ENCODE results near the gene GZF1.

DNA sequence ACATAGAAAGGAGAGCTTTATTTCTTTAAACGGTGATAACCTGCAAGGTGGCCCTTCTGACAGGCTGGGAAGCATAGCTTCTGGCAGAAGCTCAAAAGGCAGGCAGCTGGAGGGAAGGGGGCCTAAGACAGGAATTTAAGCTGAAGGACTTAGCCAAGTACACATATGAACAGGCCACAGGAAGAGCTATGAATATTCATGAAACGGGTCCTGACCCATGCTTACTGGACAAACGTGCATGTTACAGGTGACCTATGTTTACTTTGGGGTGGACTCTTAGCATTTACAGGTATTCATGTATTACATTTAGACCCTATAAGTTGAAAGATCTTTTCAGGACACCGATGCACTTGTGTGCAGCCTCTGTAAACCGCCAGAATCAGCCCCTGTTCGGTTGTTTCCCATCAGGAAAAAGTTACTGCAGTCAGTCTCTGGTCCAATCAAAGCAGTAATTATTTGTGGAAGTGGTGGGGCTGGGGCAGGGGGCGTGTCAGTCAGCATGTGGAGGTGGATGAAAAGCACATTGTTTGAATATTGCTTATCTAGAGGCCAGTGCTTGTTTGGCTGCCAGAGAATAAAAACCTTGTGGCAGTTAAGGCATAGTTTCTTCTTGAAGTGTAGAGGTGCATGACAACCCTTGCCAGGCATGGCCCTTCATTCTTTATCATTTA, 2.9 kb upstream of the GZF1 start:
- TF ChIP-seq, protein P1, sequence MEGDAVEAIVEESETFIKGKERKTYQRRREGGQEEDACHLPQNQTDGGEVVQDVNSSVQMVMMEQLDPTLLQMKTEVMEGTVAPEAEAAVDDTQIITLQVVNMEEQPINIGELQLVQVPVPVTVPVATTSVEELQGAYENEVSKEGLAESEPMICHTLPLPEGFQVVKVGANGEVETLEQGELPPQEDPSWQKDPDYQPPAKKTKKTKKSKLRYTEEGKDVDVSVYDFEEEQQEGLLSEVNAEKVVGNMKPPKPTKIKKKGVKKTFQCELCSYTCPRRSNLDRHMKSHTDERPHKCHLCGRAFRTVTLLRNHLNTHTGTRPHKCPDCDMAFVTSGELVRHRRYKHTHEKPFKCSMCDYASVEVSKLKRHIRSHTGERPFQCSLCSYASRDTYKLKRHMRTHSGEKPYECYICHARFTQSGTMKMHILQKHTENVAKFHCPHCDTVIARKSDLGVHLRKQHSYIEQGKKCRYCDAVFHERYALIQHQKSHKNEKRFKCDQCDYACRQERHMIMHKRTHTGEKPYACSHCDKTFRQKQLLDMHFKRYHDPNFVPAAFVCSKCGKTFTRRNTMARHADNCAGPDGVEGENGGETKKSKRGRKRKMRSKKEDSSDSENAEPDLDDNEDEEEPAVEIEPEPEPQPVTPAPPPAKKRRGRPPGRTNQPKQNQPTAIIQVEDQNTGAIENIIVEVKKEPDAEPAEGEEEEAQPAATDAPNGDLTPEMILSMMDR (IDR thresholded peaks at IDR 0.05; ENCODE audit: low read depth, low read length): no peak
- no peak for TF ChIP-seq POLR2A (IDR thresholded peaks at IDR 0.05; ENCODE audit: extremely low read depth, insufficient read length)
- TF ChIP-seq, protein P2, sequence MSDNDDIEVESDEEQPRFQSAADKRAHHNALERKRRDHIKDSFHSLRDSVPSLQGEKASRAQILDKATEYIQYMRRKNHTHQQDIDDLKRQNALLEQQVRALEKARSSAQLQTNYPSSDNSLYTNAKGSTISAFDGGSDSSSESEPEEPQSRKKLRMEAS (IDR thresholded peaks at IDR 0.05; ENCODE audit: low read depth, low read length): no peak
- TF ChIP-seq MYC (IDR thresholded peaks at IDR 0.05; ENCODE audit: low read depth, low read length): no peak
